Epithelial cell of esophagus (primary cell): Measurements from ENCODE around the gene CLEC20A.

Experiments
- DNase-seq: peaks from one replicate; pipeline ENCODE4 v3.0.0; 2010; ENCODE audit warnings: low read depth
- H3K4me3 ChIP-seq: 2 replicates; pipeline ENCODE4 v1.5.1; 2011; ENCODE audit warnings: mild to moderate bottlenecking, low read length, control low read depth
- TF ChIP-seq, protein P1 (sequence below): IDR thresholded peaks from 2 replicates; pipeline ENCODE4 v1.5.1; 2011; ENCODE audit warnings: low read depth, mild to moderate bottlenecking, low read length, control low read depth, inconsistent platforms; ENCODE audit not compliant: insufficient read depth; ENCODE audit errors: missing control alignments

CLEC20A gene

DNA sequence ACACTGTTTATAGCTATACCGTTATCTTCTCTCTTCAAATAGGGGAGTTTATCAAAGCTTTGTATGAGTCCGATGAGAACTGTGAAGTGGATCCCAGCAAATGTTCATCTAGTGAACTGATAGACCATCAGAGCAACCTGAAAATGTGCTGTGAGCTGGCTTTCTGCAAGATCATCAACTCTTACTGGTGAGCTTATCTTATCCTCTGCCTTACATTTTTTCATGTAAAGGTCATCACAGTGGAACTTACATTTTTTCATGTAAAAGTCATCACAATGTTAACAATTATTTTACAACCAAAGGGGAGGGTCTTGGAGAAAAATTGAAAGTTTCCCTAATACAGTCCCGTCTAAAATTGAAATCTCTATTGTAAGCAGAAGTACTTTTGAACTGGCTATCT is 45.2 kb downstream of the CLEC20A start:
- DNase-seq, result no peak
- no peak overlapping the region for H3K4me3 ChIP-seq
- TF ChIP-seq, protein P1, sequence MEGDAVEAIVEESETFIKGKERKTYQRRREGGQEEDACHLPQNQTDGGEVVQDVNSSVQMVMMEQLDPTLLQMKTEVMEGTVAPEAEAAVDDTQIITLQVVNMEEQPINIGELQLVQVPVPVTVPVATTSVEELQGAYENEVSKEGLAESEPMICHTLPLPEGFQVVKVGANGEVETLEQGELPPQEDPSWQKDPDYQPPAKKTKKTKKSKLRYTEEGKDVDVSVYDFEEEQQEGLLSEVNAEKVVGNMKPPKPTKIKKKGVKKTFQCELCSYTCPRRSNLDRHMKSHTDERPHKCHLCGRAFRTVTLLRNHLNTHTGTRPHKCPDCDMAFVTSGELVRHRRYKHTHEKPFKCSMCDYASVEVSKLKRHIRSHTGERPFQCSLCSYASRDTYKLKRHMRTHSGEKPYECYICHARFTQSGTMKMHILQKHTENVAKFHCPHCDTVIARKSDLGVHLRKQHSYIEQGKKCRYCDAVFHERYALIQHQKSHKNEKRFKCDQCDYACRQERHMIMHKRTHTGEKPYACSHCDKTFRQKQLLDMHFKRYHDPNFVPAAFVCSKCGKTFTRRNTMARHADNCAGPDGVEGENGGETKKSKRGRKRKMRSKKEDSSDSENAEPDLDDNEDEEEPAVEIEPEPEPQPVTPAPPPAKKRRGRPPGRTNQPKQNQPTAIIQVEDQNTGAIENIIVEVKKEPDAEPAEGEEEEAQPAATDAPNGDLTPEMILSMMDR, result no peak

DNA sequence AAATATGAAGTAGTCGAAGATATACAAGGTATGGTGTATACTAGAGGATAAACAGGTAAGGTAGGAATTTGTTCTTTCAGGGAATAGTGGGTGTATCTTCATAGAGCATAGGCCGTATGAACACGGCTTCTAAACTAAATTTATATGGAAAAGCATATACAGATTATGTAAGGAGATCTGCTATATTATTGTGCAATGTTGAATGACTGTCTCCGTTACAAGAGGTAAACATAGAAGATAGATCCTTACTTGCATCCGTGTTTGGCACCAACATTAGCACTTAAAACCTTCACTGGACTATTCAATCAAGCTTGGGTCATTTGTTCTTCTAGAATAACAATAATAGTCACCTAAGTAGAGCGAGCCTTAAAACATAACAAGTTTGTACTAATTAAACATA is 45.9 kb downstream of the CLEC20A start:
- H3K4me3 ChIP-seq, result no peak overlapping the region
- DNase-seq, result no peak
- TF ChIP-seq, protein P1, result no peak

DNA sequence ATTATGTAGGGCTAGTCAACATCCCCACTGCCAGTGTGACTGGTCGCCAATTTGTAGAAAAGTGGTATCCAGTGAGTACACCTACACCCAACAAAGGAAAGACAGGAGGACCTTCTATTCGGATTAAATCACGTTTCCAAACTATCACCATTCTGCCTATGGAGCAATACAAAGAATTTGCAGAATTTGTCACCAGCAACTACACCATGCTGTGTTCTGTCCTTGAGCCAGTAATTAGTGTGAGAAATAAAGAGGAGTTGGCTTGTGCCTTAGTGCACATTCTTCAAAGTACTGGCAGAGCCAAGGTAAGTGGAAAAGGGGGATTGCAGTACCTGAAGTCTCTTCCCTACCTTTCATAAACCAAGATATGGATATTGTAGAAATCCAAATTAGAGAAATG is 53.8 kb downstream of the CLEC20A start:
- TF ChIP-seq, protein P1, result no peak
- DNase-seq, result no peak
- H3K4me3 ChIP-seq, result no peak overlapping the region

DNA sequence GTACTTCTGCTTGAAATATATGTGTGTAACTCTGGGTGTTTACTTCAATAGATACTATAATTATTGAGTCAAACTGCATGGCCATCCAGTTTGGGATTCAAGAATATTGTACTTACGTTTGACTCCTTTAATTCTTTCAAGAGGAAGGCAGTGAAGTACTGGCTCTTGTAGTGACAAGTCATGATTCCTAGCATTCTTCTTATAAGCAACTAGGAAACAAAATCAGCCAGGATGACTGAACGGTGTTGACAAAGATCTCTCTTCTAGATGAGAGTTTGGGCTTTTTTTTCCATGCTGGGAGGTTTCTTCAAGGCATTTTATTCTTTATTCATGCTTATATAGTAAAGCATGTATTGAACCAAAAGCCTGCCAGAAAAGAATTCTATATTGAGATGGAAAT is 58.3 kb downstream of the CLEC20A start:
- peak; percentile 73 for DNase-seq
- TF ChIP-seq, protein P1, result no peak
- no peak overlapping the region for H3K4me3 ChIP-seq

DNA sequence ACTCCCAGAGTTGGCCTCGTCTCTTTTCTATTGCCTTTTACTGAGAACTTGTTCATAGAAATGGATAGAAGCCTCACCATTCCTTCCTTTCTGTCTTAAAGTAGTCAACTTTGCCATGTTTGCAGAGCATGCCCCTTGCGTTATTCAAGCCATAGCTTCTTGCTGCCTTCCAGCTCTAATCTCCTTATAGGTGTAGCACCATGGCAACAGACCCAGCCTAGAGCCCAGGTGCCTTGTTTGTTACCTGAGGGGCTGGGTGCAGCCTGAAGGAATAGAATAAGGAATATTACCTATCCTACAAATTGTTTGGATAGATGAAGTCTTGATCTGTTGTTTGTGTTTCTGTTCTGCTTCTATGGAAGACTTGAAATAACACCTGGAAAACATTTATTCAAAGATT is 59.9 kb downstream of the CLEC20A start:
- H3K4me3 ChIP-seq, result no peak overlapping the region
- TF ChIP-seq, protein P1, result no peak
- no peak for DNase-seq

DNA sequence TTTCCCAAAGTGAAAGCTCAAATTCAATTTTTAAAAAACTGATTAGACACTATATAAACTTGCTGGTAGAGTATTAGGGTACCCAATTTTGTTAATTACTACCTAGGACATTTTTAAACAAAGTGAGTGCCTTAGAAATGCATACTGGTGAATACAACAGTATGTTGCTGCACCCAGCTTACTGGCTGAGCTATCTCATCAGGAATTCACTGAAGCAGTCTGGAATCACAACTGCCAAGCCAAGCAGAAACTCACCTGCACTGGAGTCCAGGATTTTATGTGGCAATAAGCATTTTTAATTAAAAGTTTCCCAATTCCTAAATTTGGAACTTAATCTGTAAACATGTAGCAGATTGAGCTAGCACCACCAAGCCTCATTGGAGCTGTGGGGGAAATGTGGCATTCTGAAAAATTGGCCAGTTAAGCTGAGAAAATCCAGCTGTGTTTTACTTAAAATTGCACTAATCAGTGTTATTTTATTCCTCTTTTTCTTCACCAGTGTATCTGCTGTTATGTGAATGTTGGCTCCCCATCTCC is 61.8 kb downstream of the CLEC20A start:
- DNase-seq, result peak; percentile 57
- H3K4me3 ChIP-seq, result peak overlapping the region; percentile 6
- TF ChIP-seq, protein P1, result no peak

DNA sequence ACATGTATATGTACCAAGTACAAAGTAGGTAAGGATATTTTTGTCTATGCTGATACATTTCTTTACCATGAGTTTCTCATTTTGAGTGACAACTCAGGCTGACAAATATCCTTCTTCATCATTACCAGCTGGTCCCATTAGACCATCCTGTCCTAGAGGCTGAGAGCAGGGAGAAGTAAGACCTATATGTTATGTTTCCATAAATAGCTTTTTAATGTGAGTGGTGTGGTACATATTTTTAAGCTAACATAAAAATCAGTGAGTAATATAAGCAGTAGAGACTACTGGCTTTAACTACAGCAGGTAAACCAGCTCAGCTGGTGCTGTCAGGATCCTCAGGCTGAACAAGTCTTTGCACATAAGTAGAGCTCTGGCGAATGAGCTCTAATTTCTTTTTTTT is 62.4 kb downstream of the CLEC20A start:
- TF ChIP-seq, protein P1, result no peak
- H3K4me3 ChIP-seq, result no peak overlapping the region
- peak; percentile 81 for DNase-seq
